GM19455 (cell line): Measurements from ENCODE around the gene RAP2C.
A peak's percentile ranks its signal among the peaks of the same experiment; 100 is the strongest.

Experiments used
- ATAC-seq: cut with Tn5 transposase; IDR thresholded peaks from one replicate; pipeline ENCODE4 v1.9.1; 2021; ENCODE audit not compliant: unreplicated experiment

Gene RAP2C

DNA sequence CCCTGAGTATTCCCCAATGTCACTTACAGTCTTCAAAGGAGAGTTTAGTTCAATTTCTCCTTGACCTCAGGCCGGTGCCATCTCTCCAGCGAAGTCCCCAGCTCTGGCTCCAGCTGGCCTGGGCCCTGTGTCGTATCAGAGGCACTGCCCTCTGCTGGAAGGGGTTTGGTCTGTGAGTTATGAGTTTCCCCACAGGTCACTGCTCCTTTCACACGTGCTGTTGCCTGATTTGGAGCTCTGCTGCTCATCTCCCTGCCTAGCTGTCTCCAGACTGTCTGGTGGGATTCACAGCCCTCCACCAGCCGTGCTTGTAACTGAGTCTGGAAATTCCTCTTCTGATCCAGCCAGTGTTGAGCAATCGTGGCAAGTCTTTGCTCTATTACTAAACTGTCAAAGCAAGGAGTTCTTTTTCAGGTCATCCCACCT is at the start of gene RAP2C:
RAP2C (minus strand) TSS at position 105 of the 426 bp plus-strand sequence. CDS start 2,179 bp downstream, outside the sequence.
- peak; percentile 55 for ATAC-seq

- ATAC-seq = no peak
These were observed 48.1 kb upstream of the RAP2C start for GRCh38 chrX:132267392-132267791.

GRCh38 chrX:132266583-132267355 is 47.5 kb upstream of the RAP2C start:
- no peak for ATAC-seq

DNA sequence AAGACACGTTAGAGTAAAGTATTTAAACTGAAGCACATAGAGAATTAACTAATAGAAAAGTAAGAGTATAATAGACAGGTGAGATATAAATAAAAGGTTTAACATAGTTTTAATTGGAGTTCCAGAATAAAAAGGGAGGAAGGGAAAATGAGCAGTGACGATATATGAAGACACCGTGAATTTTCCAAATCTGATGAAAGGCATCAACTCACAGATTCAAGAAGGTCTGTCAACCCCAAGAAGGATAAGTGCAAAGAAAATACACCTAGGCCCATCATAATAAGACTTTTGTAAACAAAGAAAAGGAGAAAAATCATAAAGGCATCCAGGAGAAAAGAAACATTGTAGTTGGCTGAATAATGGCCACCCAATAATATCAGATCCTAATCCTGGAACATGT is 43.9 kb upstream of the RAP2C start:
- ATAC-seq = no peak

DNA sequence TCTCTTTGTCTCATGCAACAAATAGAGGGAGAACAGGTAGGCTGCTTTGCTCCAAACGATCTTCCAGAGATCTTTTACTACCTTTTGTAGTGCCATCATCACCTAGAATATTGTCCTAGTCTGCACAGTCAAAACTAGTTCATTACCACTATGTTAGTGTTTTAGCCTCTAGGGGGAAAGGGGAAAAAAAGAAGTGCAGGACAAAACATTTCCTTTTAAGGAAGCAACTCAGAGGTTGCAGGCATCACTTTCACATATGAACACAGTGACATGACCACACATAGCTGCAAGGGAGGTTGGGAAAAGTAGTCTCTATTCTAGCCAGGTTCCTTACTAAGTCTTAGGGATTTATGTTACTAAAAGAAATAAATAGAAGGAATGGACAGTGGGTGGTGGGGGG is 39.3 kb upstream of the RAP2C start:
- no peak for ATAC-seq

GRCh38 chrX:132257116-132257515 is 37.9 kb upstream of the RAP2C start:
- no peak for ATAC-seq

DNA sequence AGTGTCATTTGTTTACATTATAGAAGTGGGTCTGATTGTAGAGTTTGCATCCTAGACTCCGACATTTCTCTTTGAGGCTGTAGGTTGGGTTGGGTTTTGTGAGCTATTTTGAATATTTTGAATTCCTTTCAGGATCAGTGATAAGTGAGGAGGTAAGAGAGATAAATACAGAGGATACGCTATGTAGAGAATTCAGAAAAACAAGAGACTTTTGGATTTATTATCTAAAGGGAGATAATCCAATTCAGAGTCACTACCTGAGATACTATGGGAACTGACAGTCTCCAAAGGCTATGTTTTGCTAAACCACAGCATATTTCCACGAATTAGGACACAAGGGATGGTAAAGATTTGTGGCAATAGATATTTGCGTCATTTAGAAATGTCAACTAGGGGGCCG is 16.9 kb upstream of the RAP2C start:
- no peak for ATAC-seq

DNA sequence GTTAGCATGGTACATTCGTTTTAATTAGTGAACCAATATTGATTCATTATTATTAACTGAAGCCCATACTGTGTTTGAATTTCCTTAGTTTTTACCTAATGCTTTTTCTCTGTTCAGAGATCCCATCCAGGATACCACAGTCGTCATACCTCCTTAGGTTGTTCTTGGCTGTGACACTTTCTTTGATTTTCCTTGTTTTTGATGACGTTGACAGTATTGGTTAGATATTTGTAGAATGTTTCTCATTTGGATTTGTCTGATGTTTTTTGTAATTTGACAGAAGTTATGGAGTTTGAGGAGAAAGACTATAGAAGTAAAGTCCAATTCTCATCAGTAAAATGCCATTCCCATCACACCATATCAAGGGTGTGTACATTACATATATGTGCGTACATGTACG is 16.2 kb upstream of the RAP2C start:
- ATAC-seq = no peak

DNA sequence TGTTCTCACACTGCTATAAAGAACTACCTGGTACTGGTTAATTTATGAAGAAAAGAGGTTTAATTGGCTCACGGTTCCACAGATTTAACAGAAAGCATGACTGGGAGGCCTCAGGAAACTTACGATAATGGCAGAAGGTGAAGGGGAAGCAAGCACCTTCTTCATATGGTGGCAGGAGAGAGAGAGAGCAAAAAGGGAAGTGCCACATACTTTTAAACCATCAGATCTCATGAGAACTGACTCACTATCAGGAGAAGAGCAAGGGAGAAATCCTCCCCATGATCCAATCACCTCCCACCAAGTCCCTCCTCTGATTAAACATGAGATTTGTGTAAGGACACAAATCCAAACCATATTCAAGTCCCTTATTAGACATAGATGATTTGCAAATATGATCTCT is 12.3 kb upstream of the RAP2C start:
- no peak for ATAC-seq

GRCh38 chrX:132227383-132228112 is 8.3 kb upstream of the RAP2C start:
- no peak for ATAC-seq

- ATAC-seq = no peak
These were observed 6.9 kb upstream of the RAP2C start for GRCh38 chrX:132226169-132226568.

- peak; percentile 47 for ATAC-seq
These were observed 991 bp downstream of the RAP2C start for GRCh38 chrX:132218100-132218812.

- peak; percentile 69 for ATAC-seq
These were observed 1.8 kb downstream of the RAP2C start for GRCh38 chrX:132217203-132218073.

DNA sequence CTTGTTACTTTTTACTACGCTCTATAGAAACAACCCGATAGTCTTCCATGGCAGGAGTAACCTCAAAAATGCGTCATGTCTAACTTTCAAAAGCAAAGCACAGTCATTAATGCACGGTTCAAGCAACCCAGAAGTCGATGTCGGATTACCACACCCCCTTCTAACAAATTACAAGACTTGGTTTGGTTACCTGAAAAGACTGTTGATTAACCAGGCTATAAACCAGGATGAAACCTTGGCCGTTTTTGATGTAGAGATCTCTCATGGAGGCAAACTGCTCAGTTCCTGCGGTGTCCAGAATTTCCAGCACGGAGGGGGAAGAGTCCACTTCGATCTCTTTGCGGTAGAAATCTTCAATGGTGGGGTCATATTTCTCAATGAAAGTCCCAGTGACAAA is 2.4 kb downstream of the RAP2C start:
- ATAC-seq = peak; percentile 28

DNA sequence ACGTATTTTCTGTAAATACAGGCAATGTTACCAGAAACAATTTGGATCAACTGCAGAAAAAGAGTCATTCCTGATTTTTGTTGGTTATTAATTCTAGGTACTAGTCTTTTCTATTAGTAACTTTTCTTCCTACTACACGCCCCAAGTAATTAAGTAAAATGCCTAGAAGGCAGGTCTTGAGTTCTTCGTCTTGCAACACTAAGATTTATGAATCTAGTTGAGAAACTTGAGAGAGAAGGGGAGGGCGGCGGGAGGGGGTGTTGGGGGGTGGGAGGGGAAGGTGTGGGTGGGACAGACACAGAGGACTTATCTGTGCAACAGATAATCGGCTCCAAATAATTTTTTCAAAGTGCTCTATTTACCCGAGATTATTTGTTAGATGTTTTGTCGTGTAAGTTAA is 3.0 kb downstream of the RAP2C start:
- ATAC-seq = no peak

GRCh38 chrX:132214518-132214917 is 4.7 kb downstream of the RAP2C start:
- no peak for ATAC-seq

- no peak for ATAC-seq
These were observed 9.7 kb downstream of the RAP2C start for GRCh38 chrX:132209527-132209926.

DNA sequence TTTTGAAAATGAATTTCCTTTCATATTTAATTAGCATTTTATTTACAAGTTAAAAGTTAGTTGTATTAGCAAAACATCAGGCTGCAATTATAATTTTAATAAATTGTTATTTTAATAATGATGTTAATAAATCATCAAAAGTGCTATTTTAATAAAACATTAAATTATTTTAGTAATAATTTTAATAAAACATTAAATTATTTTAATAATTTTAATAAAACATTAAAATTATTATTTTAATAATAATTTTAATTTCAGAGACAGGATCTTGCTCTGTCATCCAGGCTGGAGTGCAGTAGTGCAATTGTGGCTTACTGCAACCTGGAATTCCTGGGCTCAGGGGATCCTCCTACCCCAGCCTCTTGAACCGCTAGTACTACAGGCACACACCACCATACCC is 10.8 kb downstream of the RAP2C start:
- ATAC-seq = no peak

GRCh38 chrX:132207996-132208395 is 11.3 kb downstream of the RAP2C start:
- no peak for ATAC-seq

- no peak for ATAC-seq
These were observed 13.0 kb downstream of the RAP2C start for GRCh38 chrX:132206259-132206658.

GRCh38 chrX:132204629-132205028 is 14.6 kb downstream of the RAP2C start:
- no peak for ATAC-seq
